ENCODE data around the gene ONECUT3. TPM values are rescaled to one million over a fixed set of nuclear protein-coding genes. Genes with fewer than 3 reads are reported as not detected.

Gene ONECUT3
- total and polyA plus RNA-seq, 2 donors (not counting 3 experiments of a cell fraction or from before 2014, with no cell fraction given) = not detected

DNA sequence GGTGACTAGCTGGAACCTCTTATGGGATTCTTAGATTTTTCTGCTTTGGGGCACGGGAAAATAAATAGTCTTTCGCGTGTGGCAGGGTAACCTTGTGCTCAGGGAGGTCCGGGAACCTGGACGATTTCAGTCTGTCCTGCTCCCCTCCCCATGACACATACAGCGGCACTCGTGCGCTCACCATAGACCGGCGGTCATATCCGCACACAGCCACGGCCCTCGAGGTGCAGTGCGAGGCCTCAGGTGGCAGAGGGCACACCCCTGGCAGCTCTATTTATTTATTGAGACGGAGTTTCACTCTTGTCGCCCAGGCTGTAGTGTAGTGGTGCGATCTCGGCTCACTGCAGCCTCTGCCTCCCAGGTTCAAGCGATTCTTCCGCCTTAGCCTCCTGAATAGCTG, 3.0 kb downstream of the ONECUT3 start:
- Histone ChIP-seq H4K20me1 (replicated peaks; ENCODE audit: control insufficient read depth, extremely low read depth, insufficient read depth, low read length) (no peaks in the 10 kb centered on the region), H3K9me3 (replicated peaks; ENCODE audit: control insufficient read depth, insufficient read depth, low read length) (no peaks in the 10 kb centered on the region), H3K4me1 (ENCODE audit: control insufficient read depth, extremely low read depth, insufficient read depth, low read length) (no peaks in the 10 kb centered on the region), H3K79me2 (ENCODE audit: control insufficient read depth, insufficient read depth, low read length) (no peaks in the 10 kb centered on the region), H3K36me3 (ENCODE audit: control insufficient read depth in 2 of 2, extremely low read depth in 1 of 2, insufficient read depth in 2 of 2, low read length in 2 of 2) (no peaks in the 10 kb centered on the region), H3K9ac (replicated peaks; ENCODE audit: extremely low read depth, insufficient read depth, low read length) (no peak overlapping the region), H3K27ac (ENCODE audit: insufficient read depth, low read depth, low read length) (no peak overlapping the region), H3K4me2 (ENCODE audit: insufficient read depth, low read length) (no peak overlapping the region), H3K4me3 (replicated peaks in 1 of 3; ENCODE audit: insufficient read depth in 1 of 3, low read depth in 1 of 3, low read length in 3 of 3) (no peak overlapping the region), H3K27me3 (ENCODE audit: control insufficient read depth in 2 of 2, insufficient read depth in 2 of 2, low read length in 2 of 2) (peaks cover 72 to 86% of the 10 kb centered on the region in 2 experiments), H2AFZ (ENCODE audit: low read depth, low read length) (no peak overlapping the region), H3K9me1 (replicated peaks; ENCODE audit: control insufficient read depth, extremely low read depth, insufficient read depth, low read length) (no peaks in the 10 kb centered on the region)
- FAIRE-seq (no peak), DNase-seq (ENCODE audit: low read depth, low spot score) (no peak)
- intact Hi-C loops (cut with micrococcal nuclease) = no loop called here
- POLR2A ChIA-PET = no interaction called here
- no TSS peak for BruUV-seq (replicated peaks)
- TF ChIP-seq POLR2A (IDR thresholded peaks at IDR 0.05; ENCODE audit: low read depth, low read length) (no peak), MYC (IDR thresholded peaks at IDR 0.05; ENCODE audit: low read depth, low read length) (no peak), EZH2 (IDR thresholded peaks at IDR 0.05; ENCODE audit: borderline replicate concordance, low read depth, low read length, severe bottlenecking) (no peak), POLR2AphosphoS5 (IDR thresholded peaks at IDR 0.05; ENCODE audit: insufficient read depth, low read depth, low read length) (no peak), GATA2 (IDR thresholded peaks at IDR 0.05; ENCODE audit: insufficient read depth, insufficient read length, low read depth, low read length) (no peak), JUN (IDR thresholded peaks at IDR 0.05; ENCODE audit: borderline replicate concordance, insufficient read depth, insufficient read length, low read depth) (no peak)
- CTCF ChIA-PET = interaction anchor here (0.7 kb wide), 2 partner anchors 19 to 84 kb away, joined by 3 to 5 read pairs; no protein-coding TSS in a partner anchor
- dilution Hi-C loops (cut with MboI; ENCODE audit: extremely low pct_ligation_motif_present, low sequenced_read_pairs) = no loop called here

DNA sequence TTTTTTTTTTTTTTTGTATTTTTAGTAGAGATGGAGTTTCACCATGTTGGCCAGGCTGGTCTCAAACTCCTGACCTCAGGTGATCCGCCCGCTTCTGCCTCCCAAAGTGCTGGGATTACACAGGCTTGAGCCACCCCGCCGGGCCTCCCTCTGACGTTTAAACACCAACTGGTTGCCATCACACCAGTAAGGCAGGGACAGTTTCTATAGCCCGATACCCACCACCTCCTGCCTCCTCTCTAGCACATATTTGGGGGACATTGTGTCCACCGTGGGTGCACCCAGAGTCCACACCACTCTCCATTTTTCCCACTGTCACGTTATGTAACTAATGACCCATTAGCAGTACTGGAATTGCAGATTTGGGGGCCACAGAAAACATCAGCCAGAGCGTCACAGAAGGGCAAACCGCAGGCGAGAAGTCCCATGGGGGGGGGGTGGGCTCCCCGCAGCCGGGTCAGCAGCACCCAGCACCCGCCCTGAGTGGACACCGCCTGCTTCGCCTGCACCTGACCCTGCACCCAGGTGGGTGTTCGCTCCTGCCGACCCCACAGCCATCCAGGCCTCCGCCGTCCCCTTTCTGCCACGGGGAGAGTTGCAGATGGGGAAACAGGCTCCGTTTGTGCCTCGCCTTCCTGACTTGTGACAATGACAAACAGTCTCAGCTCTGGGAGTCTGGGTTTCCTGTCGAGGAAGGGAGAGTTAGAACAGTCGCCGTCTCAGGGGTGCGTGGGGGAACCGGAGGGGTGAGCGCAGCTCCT, 3.6 kb downstream of the ONECUT3 start:
- DNase-seq (ENCODE audit: low read depth, low spot score) (no peak), FAIRE-seq (no peak)
- Histone ChIP-seq H3K4me2 (ENCODE audit: insufficient read depth, low read length) (no peak overlapping the region), H4K20me1 (replicated peaks; ENCODE audit: control insufficient read depth, extremely low read depth, insufficient read depth, low read length) (no peaks in the 10 kb centered on the region), H3K79me2 (ENCODE audit: control insufficient read depth, insufficient read depth, low read length) (no peaks in the 10 kb centered on the region), H3K9ac (replicated peaks; ENCODE audit: extremely low read depth, insufficient read depth, low read length) (no peak overlapping the region), H3K27ac (ENCODE audit: insufficient read depth, low read depth, low read length) (no peak overlapping the region), H2AFZ (ENCODE audit: low read depth, low read length) (no peak overlapping the region), H3K9me3 (replicated peaks; ENCODE audit: control insufficient read depth, insufficient read depth, low read length) (no peaks in the 10 kb centered on the region), H3K4me1 (ENCODE audit: control insufficient read depth, extremely low read depth, insufficient read depth, low read length) (no peaks in the 10 kb centered on the region), H3K36me3 (ENCODE audit: control insufficient read depth in 2 of 2, extremely low read depth in 1 of 2, insufficient read depth in 2 of 2, low read length in 2 of 2) (no peaks in the 10 kb centered on the region), H3K4me3 (replicated peaks in 1 of 3; ENCODE audit: insufficient read depth in 1 of 3, low read depth in 1 of 3, low read length in 3 of 3) (no peak overlapping the region), H3K27me3 (ENCODE audit: control insufficient read depth in 2 of 2, insufficient read depth in 2 of 2, low read length in 2 of 2) (peaks cover 73 to 87% of the 10 kb centered on the region in 2 experiments), H3K9me1 (replicated peaks; ENCODE audit: control insufficient read depth, extremely low read depth, insufficient read depth, low read length) (no peaks in the 10 kb centered on the region)
- TF ChIP-seq FOS (IDR thresholded peaks at IDR 0.05; ENCODE audit: borderline replicate concordance, insufficient read depth, low read length) (no peak), MYC (IDR thresholded peaks at IDR 0.05; ENCODE audit: low read depth, low read length) (no peak), JUN (IDR thresholded peaks at IDR 0.05; ENCODE audit: borderline replicate concordance, insufficient read depth, insufficient read length, low read depth) (no peak), POLR2AphosphoS5 (IDR thresholded peaks at IDR 0.05; ENCODE audit: insufficient read depth, low read depth, low read length) (no peak), EZH2 (IDR thresholded peaks at IDR 0.05; ENCODE audit: borderline replicate concordance, low read depth, low read length, severe bottlenecking) (no peak), POLR2A (IDR thresholded peaks at IDR 0.05; ENCODE audit: low read depth, low read length) (no peak), GATA2 (IDR thresholded peaks at IDR 0.05; ENCODE audit: insufficient read depth, insufficient read length, low read depth, low read length) (no peak)
- TF ChIP-seq, protein P1, sequence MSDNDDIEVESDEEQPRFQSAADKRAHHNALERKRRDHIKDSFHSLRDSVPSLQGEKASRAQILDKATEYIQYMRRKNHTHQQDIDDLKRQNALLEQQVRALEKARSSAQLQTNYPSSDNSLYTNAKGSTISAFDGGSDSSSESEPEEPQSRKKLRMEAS (IDR thresholded peaks at IDR 0.05; ENCODE audit: insufficient read depth, insufficient read length) = no peak
- TF ChIP-seq, protein P2, sequence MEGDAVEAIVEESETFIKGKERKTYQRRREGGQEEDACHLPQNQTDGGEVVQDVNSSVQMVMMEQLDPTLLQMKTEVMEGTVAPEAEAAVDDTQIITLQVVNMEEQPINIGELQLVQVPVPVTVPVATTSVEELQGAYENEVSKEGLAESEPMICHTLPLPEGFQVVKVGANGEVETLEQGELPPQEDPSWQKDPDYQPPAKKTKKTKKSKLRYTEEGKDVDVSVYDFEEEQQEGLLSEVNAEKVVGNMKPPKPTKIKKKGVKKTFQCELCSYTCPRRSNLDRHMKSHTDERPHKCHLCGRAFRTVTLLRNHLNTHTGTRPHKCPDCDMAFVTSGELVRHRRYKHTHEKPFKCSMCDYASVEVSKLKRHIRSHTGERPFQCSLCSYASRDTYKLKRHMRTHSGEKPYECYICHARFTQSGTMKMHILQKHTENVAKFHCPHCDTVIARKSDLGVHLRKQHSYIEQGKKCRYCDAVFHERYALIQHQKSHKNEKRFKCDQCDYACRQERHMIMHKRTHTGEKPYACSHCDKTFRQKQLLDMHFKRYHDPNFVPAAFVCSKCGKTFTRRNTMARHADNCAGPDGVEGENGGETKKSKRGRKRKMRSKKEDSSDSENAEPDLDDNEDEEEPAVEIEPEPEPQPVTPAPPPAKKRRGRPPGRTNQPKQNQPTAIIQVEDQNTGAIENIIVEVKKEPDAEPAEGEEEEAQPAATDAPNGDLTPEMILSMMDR (IDR thresholded peaks at IDR 0.05; ENCODE audit: extremely low read depth in 1 of 2, insufficient read depth in 1 of 2, low read depth in 1 of 2, low read length in 2 of 2) = no peak
- intact Hi-C loops (cut with micrococcal nuclease) = no loop called here
- no TSS peak for BruUV-seq (replicated peaks)
- dilution Hi-C loops (cut with MboI; ENCODE audit: extremely low pct_ligation_motif_present, low sequenced_read_pairs) = no loop called here
- POLR2A ChIA-PET = no interaction called here
- CTCF ChIA-PET = interaction anchor here (0.7 kb wide), 2 partner anchors 18 to 84 kb away, joined by 3 to 5 read pairs; no protein-coding TSS in a partner anchor
